Choroid plexus epithelial cell (primary cell): Measurements from ENCODE around the gene AAGAB.
"Not testable (repeated sequence)": the region's sequence is repeated elsewhere in the genome, so short reads cannot be mapped to it uniquely, and the experiment has no call there.

Experiments
- DNase-seq: peaks from one replicate; pipeline ENCODE4 v3.0.0-alpha.2; 2010; ENCODE audit warnings: low read depth
- H3K4me3 ChIP-seq: 2 replicates; pipeline ENCODE4 v1.5.1; 2011; ENCODE audit warnings: low read depth, mild to moderate bottlenecking, control low read depth, low read length, moderate library complexity
- CTCF ChIP-seq: conservative IDR thresholded peaks from 2 replicates; pipeline ENCODE4 v1.5.1; 2011; ENCODE audit warnings: low read depth, mild to moderate bottlenecking, control low read depth, inconsistent platforms, low read length, moderate library complexity

AAGAB gene

GRCh38 chr15:67161412-67161811 lies 93.0 kb downstream of the AAGAB start:
- no peak for TF ChIP-seq CTCF
- H3K4me3 ChIP-seq = no peak overlapping the region
- no peak for DNase-seq

- DNase-seq = no peak
- TF ChIP-seq CTCF = no peak
- no peak overlapping the region for H3K4me3 ChIP-seq
Observed at GRCh38 chr15:67158367-67158766, 96.1 kb downstream of the AAGAB start.

GRCh38 chr15:67157521-67158252 lies 96.8 kb downstream of the AAGAB start:
- no peak for DNase-seq
- no peak overlapping the region for H3K4me3 ChIP-seq
- no peak for TF ChIP-seq CTCF

- TF ChIP-seq CTCF = no peak
- no peak for DNase-seq
- H3K4me3 ChIP-seq = no peak overlapping the region
Observed at GRCh38 chr15:67156834-67157233, 97.6 kb downstream of the AAGAB start.

- no peak for DNase-seq
- no peak overlapping the region for H3K4me3 ChIP-seq
- no peak for TF ChIP-seq CTCF
Observed at GRCh38 chr15:67156426-67156825, 98.0 kb downstream of the AAGAB start.

GRCh38 chr15:67154249-67154648 lies 100.2 kb downstream of the AAGAB start:
- no peak for DNase-seq

GRCh38 chr15:67153044-67153443 lies 101.4 kb downstream of the AAGAB start:
- DNase-seq, H3K4me3 ChIP-seq: not testable (repeated sequence)

More at GRCh38 chr15:67154249-67154648, 100.2 kb downstream of the AAGAB start:
- TF ChIP-seq CTCF = no peak
- H3K4me3 ChIP-seq = no peak overlapping the region
